ENCODE data around the gene FXYD4.
A peak's percentile ranks its signal among the peaks of the same experiment; 100 is the strongest.

FXYD4 gene

GRCh38 chr10:43396928-43397624 lies 25.6 kb downstream of the FXYD4 start:
- no peak for DNase-seq

- DNase-seq: no peak
Observed at GRCh38 chr10:43398939-43399319, 27.5 kb downstream of the FXYD4 start.

GRCh38 chr10:43399320-43400310 lies 28.2 kb downstream of the FXYD4 start:
- no peak for DNase-seq

GRCh38 chr10:43401627-43402026 lies 30.2 kb downstream of the FXYD4 start:
- DNase-seq: no peak

- no peak for DNase-seq
Observed at GRCh38 chr10:43402176-43402575, 30.7 kb downstream of the FXYD4 start.

GRCh38 chr10:43402880-43403452 lies 31.5 kb downstream of the FXYD4 start:
- no peak for DNase-seq

GRCh38 chr10:43403911-43404703 lies 32.7 kb downstream of the FXYD4 start:
- DNase-seq: no peak

- no peak for DNase-seq
Observed at GRCh38 chr10:43404704-43405084, 33.3 kb downstream of the FXYD4 start.

GRCh38 chr10:43407148-43407575 lies 35.7 kb downstream of the FXYD4 start:
- peak; percentile 60 for DNase-seq

GRCh38 chr10:43407576-43408330 lies 36.3 kb downstream of the FXYD4 start:
- peak; percentile 87 for DNase-seq

- DNase-seq: peak; percentile 47
Observed at GRCh38 chr10:43408331-43408709, 36.9 kb downstream of the FXYD4 start.

GRCh38 chr10:43408710-43409384 lies 37.4 kb downstream of the FXYD4 start, which contains the start of gene HNRNPF:
Gene HNRNPF, minus strand, starts transcription at chr10:43409186. Its CDS starts 21,302 bp downstream, at chr10:43387884.
- peak; percentile 96 for DNase-seq

GRCh38 chr10:43409385-43410109 lies 38.1 kb downstream of the FXYD4 start:
- DNase-seq: peak; percentile 67

GRCh38 chr10:43410345-43410744 lies 38.9 kb downstream of the FXYD4 start:
- no peak for DNase-seq

GRCh38 chr10:43411536-43411935 lies 40.1 kb downstream of the FXYD4 start:
- no peak for DNase-seq

- no peak for DNase-seq
Observed at GRCh38 chr10:43415544-43415943, 44.1 kb downstream of the FXYD4 start.

GRCh38 chr10:43417950-43418768 lies 46.7 kb downstream of the FXYD4 start:
- DNase-seq: no peak

- no peak for DNase-seq
Observed at GRCh38 chr10:43419997-43420368, 48.5 kb downstream of the FXYD4 start.

GRCh38 chr10:43420369-43421200 lies 49.1 kb downstream of the FXYD4 start:
- DNase-seq: peak; percentile 84
